Measurements from ENCODE around the gene KCND3.

The KCND3 gene

GRCh38 chr1:111938123-111938522 lies 51.3 kb downstream of the KCND3 start:
- no CpG with 5 or more reads among the region's 1 CpG for WGBS (ENCODE audit: insufficient coverage)
- Histone ChIP-seq H3K4me1 (ENCODE audit: control extremely low read depth in 1 of 4, control insufficient read depth in 4 of 4, insufficient read depth in 4 of 4, low read length in 3 of 4) (no peaks in the 10 kb centered on the region), H3K27me3 (replicated peaks in 2 of 5; ENCODE audit: control insufficient read depth in 4 of 5, insufficient read depth in 5 of 5, low read length in 4 of 5) (peaks cover 0 to 19% (median 0%) of the 10 kb centered on the region in 5 experiments), H3K27ac (ENCODE audit: insufficient read depth in 1 of 2, low read depth in 1 of 2, low read length in 2 of 2, poor library complexity in 1 of 2, severe bottlenecking in 2 of 2) (no peak overlapping the region), H3K9me3 (ENCODE audit: control extremely low read depth in 1 of 5, control insufficient read depth in 4 of 5, insufficient read depth in 2 of 5, low read depth in 1 of 5, low read length in 4 of 5) (no peaks in the 10 kb centered on the region), H3K36me3 (ENCODE audit: control insufficient read depth in 4 of 4, insufficient read depth in 4 of 4, low read length in 3 of 4) (no peaks in the 10 kb centered on the region), H3K4me3 (ENCODE audit: control insufficient read depth in 1 of 7, extremely low read depth in 1 of 7, insufficient read depth in 4 of 7, low read depth in 2 of 7, low read length in 6 of 7) (no peak overlapping the region)
- ChIA-PET CTCF (no interaction called here), POLR2A (no interaction called here)
- DNase-seq = no peak

- H3K9me3 ChIP-seq (ENCODE audit: control extremely low read depth in 1 of 5, control insufficient read depth in 4 of 5, insufficient read depth in 2 of 5, low read depth in 1 of 5, low read length in 4 of 5) = no peaks in the 10 kb centered on the region
- H3K36me3 ChIP-seq (ENCODE audit: control insufficient read depth in 4 of 4, insufficient read depth in 4 of 4, low read length in 3 of 4) = no peaks in the 10 kb centered on the region
- 90% methylated on average over 3 of the region's 6 CpGs for WGBS (ENCODE audit: insufficient coverage)
- no peak overlapping the region for H3K27ac ChIP-seq (ENCODE audit: insufficient read depth in 1 of 2, low read depth in 1 of 2, low read length in 2 of 2, poor library complexity in 1 of 2, severe bottlenecking in 2 of 2)
- H3K4me3 ChIP-seq (ENCODE audit: control insufficient read depth in 1 of 7, extremely low read depth in 1 of 7, insufficient read depth in 4 of 7, low read depth in 2 of 7, low read length in 6 of 7) = no peak overlapping the region
- ChIA-PET POLR2A (no interaction called here), CTCF (no interaction called here)
- H3K27me3 ChIP-seq (replicated peaks in 2 of 5; ENCODE audit: control insufficient read depth in 4 of 5, insufficient read depth in 5 of 5, low read length in 4 of 5) = peaks cover 0 to 10% (median 0%) of the 10 kb centered on the region in 5 experiments
- H3K4me1 ChIP-seq (ENCODE audit: control extremely low read depth in 1 of 4, control insufficient read depth in 4 of 4, insufficient read depth in 4 of 4, low read length in 3 of 4) = no peaks in the 10 kb centered on the region
- no peak for DNase-seq
Measured at GRCh38 chr1:111937147-111937725, 52.2 kb downstream of the KCND3 start.

GRCh38 chr1:111934106-111934852 lies 55.2 kb downstream of the KCND3 start:
- H3K4me1 ChIP-seq (ENCODE audit: control extremely low read depth in 1 of 4, control insufficient read depth in 4 of 4, insufficient read depth in 4 of 4, low read length in 3 of 4) = no peaks in the 10 kb centered on the region
- H3K27ac ChIP-seq (ENCODE audit: insufficient read depth in 1 of 2, low read depth in 1 of 2, low read length in 2 of 2, poor library complexity in 1 of 2, severe bottlenecking in 2 of 2) = no peak overlapping the region
- WGBS (ENCODE audit: insufficient coverage) = 72% methylated on average over 7 of the region's 10 CpGs
- DNase-seq = no peak
- peaks cover 0 to 6% (median 0%) of the 10 kb centered on the region in 5 experiments for H3K27me3 ChIP-seq (replicated peaks in 2 of 5; ENCODE audit: control insufficient read depth in 4 of 5, insufficient read depth in 5 of 5, low read length in 4 of 5)
- ChIA-PET CTCF (no interaction called here), POLR2A (no interaction called here)
- no peaks in the 10 kb centered on the region for H3K9me3 ChIP-seq (ENCODE audit: control extremely low read depth in 1 of 5, control insufficient read depth in 4 of 5, insufficient read depth in 2 of 5, low read depth in 1 of 5, low read length in 4 of 5)
- no peaks in the 10 kb centered on the region for H3K36me3 ChIP-seq (ENCODE audit: control insufficient read depth in 4 of 4, insufficient read depth in 4 of 4, low read length in 3 of 4)
- no peak overlapping the region for H3K4me3 ChIP-seq (ENCODE audit: control insufficient read depth in 1 of 7, extremely low read depth in 1 of 7, insufficient read depth in 4 of 7, low read depth in 2 of 7, low read length in 6 of 7)

DNA sequence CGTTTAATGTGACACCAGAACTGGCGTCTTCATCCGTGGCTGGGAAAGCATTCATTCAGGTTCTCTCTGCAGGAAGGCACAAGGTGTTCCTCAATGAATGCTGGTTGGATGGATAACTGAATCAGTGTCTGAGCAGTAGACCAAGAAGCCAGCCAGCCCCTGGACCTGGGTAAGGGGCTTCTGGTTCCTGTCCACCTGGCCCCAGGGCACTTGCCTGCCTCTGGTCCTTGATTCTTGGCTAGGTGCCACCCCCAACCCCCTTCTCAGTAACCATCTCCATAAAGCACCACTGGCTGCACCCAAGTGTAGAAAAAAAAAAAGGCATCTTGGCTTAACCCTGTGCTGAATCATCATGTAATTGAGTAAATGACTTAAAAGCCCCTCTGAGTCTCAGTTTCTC lies 59.1 kb downstream of the KCND3 start:
- Histone ChIP-seq H3K9me3 (ENCODE audit: control extremely low read depth in 1 of 5, control insufficient read depth in 4 of 5, insufficient read depth in 2 of 5, low read depth in 1 of 5, low read length in 4 of 5) (no peaks in the 10 kb centered on the region), H3K27me3 (replicated peaks in 2 of 5; ENCODE audit: control insufficient read depth in 4 of 5, insufficient read depth in 5 of 5, low read length in 4 of 5) (peaks cover 0 to 9% (median 0%) of the 10 kb centered on the region in 5 experiments), H3K36me3 (ENCODE audit: control insufficient read depth in 4 of 4, insufficient read depth in 4 of 4, low read length in 3 of 4) (no peaks in the 10 kb centered on the region), H3K4me3 (ENCODE audit: control insufficient read depth in 1 of 7, extremely low read depth in 1 of 7, insufficient read depth in 4 of 7, low read depth in 2 of 7, low read length in 6 of 7) (no peak overlapping the region), H3K27ac (ENCODE audit: insufficient read depth in 1 of 2, low read depth in 1 of 2, low read length in 2 of 2, poor library complexity in 1 of 2, severe bottlenecking in 2 of 2) (no peak overlapping the region), H3K4me1 (ENCODE audit: control extremely low read depth in 1 of 4, control insufficient read depth in 4 of 4, insufficient read depth in 4 of 4, low read length in 3 of 4) (no peaks in the 10 kb centered on the region)
- ChIA-PET POLR2A (no interaction called here), CTCF (no interaction called here)
- WGBS (ENCODE audit: insufficient coverage) = 97% methylated on average over 3 of the region's 3 CpGs
- DNase-seq = no peak

DNA sequence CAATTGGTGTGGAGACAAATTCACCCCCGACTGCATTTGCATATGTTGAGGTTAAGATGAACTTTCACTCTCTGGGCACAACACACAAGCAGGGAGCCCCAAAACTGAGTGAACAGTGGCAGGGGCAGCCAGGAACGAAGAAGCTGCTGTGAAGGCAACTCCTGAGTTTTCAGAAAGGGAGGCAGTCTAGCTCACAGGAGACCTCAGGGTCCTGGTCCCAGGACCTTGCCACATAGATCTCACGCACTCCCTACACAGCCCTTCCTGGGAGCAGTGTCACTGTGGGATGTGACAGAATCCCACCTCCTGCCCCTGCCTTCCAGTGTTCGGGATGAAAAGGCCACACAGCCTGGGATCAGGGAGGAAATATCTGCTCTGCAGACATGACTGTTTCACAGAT lies 60.9 kb downstream of the KCND3 start:
- DNase-seq = no peak
- no peaks in the 10 kb centered on the region for H3K4me1 ChIP-seq (ENCODE audit: control extremely low read depth in 1 of 4, control insufficient read depth in 4 of 4, insufficient read depth in 4 of 4, low read length in 3 of 4)
- H3K27me3 ChIP-seq (replicated peaks in 2 of 5; ENCODE audit: control insufficient read depth in 4 of 5, insufficient read depth in 5 of 5, low read length in 4 of 5) = peaks cover 0 to 9% (median 0%) of the 10 kb centered on the region in 5 experiments
- H3K36me3 ChIP-seq (ENCODE audit: control insufficient read depth in 4 of 4, insufficient read depth in 4 of 4, low read length in 3 of 4) = no peaks in the 10 kb centered on the region
- H3K27ac ChIP-seq (ENCODE audit: insufficient read depth in 1 of 2, low read depth in 1 of 2, low read length in 2 of 2, poor library complexity in 1 of 2, severe bottlenecking in 2 of 2) = no peak overlapping the region
- WGBS (ENCODE audit: insufficient coverage) = 87% methylated on average over 4 of the region's 4 CpGs
- POLR2A ChIA-PET = no interaction called here
- no peak overlapping the region for H3K4me3 ChIP-seq (ENCODE audit: control insufficient read depth in 1 of 7, extremely low read depth in 1 of 7, insufficient read depth in 4 of 7, low read depth in 2 of 7, low read length in 6 of 7)
- CTCF ChIA-PET = no interaction called here
- no peaks in the 10 kb centered on the region for H3K9me3 ChIP-seq (ENCODE audit: control extremely low read depth in 1 of 5, control insufficient read depth in 4 of 5, insufficient read depth in 2 of 5, low read depth in 1 of 5, low read length in 4 of 5)

DNA sequence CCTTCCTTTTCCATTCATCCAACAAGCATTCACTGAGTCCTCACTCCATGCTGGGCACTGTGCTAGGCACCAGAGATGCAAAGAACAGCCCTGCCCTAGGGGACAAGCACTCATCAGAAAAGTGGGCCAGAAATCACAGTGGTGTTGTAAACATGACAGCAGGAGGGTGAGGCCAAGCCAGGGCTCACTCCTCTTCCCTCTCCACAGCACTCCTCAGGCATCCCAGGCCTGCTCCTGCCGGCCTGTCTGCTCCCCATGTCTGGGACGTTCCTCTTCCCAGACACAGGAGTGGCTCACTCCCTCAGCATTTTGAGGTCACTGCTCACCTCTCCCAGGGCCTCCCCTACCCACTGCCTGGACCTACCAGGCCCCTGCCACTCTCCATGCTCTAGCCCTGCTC lies 61.8 kb downstream of the KCND3 start:
- Histone ChIP-seq H3K4me3 (ENCODE audit: control insufficient read depth in 1 of 7, extremely low read depth in 1 of 7, insufficient read depth in 4 of 7, low read depth in 2 of 7, low read length in 6 of 7) (no peak overlapping the region), H3K4me1 (ENCODE audit: control extremely low read depth in 1 of 4, control insufficient read depth in 4 of 4, insufficient read depth in 4 of 4, low read length in 3 of 4) (no peaks in the 10 kb centered on the region), H3K27ac (ENCODE audit: insufficient read depth in 1 of 2, low read depth in 1 of 2, low read length in 2 of 2, poor library complexity in 1 of 2, severe bottlenecking in 2 of 2) (no peak overlapping the region), H3K9me3 (ENCODE audit: control extremely low read depth in 1 of 5, control insufficient read depth in 4 of 5, insufficient read depth in 2 of 5, low read depth in 1 of 5, low read length in 4 of 5) (no peaks in the 10 kb centered on the region), H3K36me3 (ENCODE audit: control insufficient read depth in 4 of 4, insufficient read depth in 4 of 4, low read length in 3 of 4) (no peaks in the 10 kb centered on the region), H3K27me3 (replicated peaks in 2 of 5; ENCODE audit: control insufficient read depth in 4 of 5, insufficient read depth in 5 of 5, low read length in 4 of 5) (peaks cover 0 to 9% (median 0%) of the 10 kb centered on the region in 5 experiments)
- WGBS (ENCODE audit: insufficient coverage) = 100% methylated on average over 1 of the region's 2 CpGs
- CTCF ChIA-PET = no interaction called here
- POLR2A ChIA-PET = no interaction called here
- no peak for DNase-seq

DNA sequence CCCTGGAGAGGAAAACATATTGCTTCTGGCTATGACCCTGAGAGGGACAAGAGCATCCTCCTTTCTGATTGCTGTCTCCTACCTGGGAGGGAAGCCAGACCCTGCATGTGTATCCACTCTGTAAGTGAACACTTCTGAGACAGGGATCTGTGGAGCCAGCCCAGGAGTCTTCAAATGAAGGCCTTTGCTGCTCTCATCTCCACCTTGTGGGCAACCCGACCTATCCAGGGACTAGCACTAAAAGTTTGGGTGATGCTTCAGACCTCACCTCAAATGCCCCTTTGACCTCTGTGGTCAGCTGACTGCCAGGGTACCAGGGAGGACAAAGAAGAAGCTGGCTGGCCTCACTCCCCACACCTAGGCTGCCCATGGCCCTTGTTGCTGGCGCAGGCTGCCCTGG lies 64.7 kb downstream of the KCND3 start:
- Histone ChIP-seq H3K4me3 (ENCODE audit: control insufficient read depth in 1 of 7, extremely low read depth in 1 of 7, insufficient read depth in 4 of 7, low read depth in 2 of 7, low read length in 6 of 7) (no peak overlapping the region), H3K27me3 (replicated peaks in 2 of 5; ENCODE audit: control insufficient read depth in 4 of 5, insufficient read depth in 5 of 5, low read length in 4 of 5) (peaks cover 0 to 3% (median 2%) of the 10 kb centered on the region in 5 experiments), H3K4me1 (ENCODE audit: control extremely low read depth in 1 of 4, control insufficient read depth in 4 of 4, insufficient read depth in 4 of 4, low read length in 3 of 4) (peaks cover 0 to 14% (median 11%) of the 10 kb centered on the region in 4 experiments), H3K27ac (ENCODE audit: insufficient read depth in 1 of 2, low read depth in 1 of 2, low read length in 2 of 2, poor library complexity in 1 of 2, severe bottlenecking in 2 of 2) (no peak overlapping the region), H3K9me3 (ENCODE audit: control extremely low read depth in 1 of 5, control insufficient read depth in 4 of 5, insufficient read depth in 2 of 5, low read depth in 1 of 5, low read length in 4 of 5) (no peaks in the 10 kb centered on the region), H3K36me3 (ENCODE audit: control insufficient read depth in 4 of 4, insufficient read depth in 4 of 4, low read length in 3 of 4) (no peaks in the 10 kb centered on the region)
- ChIA-PET CTCF (no interaction called here), POLR2A (no interaction called here)
- WGBS (ENCODE audit: insufficient coverage) = 100% methylated on average over 1 of the region's 2 CpGs
- no peak for DNase-seq

All from common myeloid progenitor, CD34-positive (primary cell).